Cardiac septum (tissue), 1 donor: ENCODE measurements around the gene PHF23. TPM values are rescaled to one million over a fixed set of nuclear protein-coding genes. Genes with fewer than 3 reads are reported as not detected.

Source experiments
- DNase-seq: peaks from one replicate; pipeline ENCODE4 v3.0.0-alpha.2; 2020; ENCODE audit warnings: low spot score
- intact Hi-C: fragments of 100-400 bp; cut with DNase I; formaldehyde crosslinking; loops from one replicate; pipeline ENCODE4 v1.14.0; 2022
- total RNA-seq: library from RNA; stranded (reverse); fragmentation: NEBNext Ultra II Directional; extraction: Animal tissue kit (Norgen Biotek cat#: 25700); gene quantifications from one replicate; pipeline ENCODE4 v1.2.1, GENCODE V29; 2021
- donor health status: DM: no; HTN: no; CAD: no.

The PHF23 gene
- total RNA-seq, 1 donor from 2014 or later: 20.5 TPM

- intact Hi-C loops: no loop called here
- DNase-seq: peak; percentile 99
Observed at GRCh38 chr17:7214300-7215135, 24.7 kb downstream of the PHF23 start.

GRCh38 chr17:7213895-7214299 is 25.4 kb downstream of the PHF23 start:
- intact Hi-C loops: no loop called here
- DNase-seq: no peak

DNA sequence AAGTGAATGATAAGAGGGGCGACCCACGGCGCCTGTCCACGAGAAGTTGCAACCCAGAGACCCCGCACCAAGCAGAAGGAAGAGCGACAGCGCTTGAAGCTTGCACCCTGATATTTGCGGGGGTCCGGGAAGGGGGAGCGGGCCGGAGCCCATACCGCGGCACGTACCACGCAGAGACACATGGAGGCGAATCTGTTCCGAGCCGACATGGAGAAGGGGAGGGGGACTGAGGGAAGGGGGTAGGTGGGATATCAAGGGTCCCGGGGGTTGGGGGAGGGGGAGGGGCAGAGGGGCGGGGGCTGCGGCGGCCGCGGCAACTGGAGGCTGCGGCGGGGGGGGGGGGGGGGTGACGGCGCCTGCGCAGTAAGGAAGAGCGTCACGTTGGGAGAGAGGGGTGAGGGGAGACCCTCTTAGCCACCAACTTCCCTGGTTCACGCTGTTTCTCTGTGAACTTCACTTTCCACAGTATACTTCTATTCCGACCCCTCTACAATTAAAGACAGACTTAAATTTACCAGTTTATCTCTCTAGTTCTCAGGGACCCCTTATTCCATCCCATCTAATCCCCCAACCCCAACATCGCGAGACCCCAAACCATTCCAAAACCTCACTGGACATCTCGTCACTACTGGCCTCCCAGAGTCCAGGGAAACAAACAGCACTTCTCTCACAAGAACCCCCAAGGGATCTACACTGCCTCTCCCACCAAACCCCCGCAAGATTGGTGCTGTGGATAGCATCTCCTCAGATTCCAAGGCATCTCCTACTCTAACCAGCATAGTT is 27.6 kb downstream of the PHF23 start:
- DNase-seq: no peak
- intact Hi-C loops: no loop called here

GRCh38 chr17:7208754-7209460 is 30.4 kb downstream of the PHF23 start:
- DNase-seq: no peak
- intact Hi-C loops: no loop called here

DNA sequence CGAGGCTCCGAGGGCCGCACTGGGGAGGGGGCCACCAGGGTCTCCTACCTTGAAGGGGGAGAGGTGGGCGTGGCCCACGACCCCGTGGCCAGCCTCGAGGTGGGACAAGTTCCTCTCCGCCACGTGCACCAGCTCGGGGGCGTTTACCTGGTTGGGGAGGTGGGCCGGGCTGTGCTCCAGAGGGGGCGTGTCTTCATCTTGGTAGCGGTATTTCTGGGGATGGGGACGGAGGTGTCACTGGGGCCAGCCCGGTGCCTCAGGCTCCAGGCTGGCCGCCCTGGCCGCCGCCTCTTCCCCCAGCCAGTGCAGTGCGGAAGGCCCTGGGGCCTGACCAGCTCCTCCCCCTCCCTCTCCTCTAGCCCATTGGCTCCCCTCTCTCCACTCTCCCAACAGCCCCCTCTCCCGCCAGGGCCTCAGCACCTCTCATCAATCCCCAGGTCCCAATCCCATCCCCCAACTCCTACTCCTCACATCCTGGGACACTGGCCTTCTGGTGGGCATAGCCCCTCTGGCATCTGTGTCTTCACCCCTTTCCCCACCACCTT is 31.2 kb downstream of the PHF23 start:
- intact Hi-C loops: no loop called here
- DNase-seq: peak; percentile 73

GRCh38 chr17:7207120-7208001 is 31.9 kb downstream of the PHF23 start:
- no peak for DNase-seq

GRCh38 chr17:7205561-7205960 is 33.7 kb downstream of the PHF23 start:
- DNase-seq: no peak
- intact Hi-C loops: no loop called here

More at GRCh38 chr17:7207120-7208001, 31.9 kb downstream of the PHF23 start:
- intact Hi-C loops: no loop called here

DNA sequence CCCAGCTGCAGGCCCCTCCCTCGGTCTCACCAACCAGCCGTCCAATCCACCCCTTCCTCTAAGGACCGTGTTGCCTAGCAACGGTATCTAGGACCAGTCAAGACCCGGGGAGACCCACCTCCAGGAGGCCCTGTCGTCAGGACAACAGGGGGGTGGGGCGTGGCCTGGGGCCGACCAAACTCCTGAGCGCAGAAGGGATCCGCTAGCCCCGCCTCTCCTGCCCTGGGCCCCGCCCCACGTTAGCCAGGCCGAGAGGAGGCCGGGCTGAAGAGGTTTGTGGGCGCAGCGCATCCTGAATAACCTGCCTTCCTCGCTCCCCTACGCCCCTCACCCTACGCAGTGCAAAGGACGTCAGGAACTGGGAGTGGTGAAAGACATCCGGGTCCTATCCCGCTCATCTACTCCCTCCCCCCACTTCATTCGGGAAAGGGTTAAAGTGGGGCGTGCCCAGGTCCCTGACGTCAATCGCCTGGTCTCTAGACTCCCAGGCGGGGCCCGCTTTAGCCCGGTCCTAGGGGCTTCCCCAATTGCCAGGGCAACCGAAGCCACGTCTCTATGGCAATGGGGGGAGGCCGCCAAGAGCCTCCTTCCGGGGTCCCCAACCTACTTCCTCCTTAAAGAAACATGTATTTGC is 34.3 kb downstream of the PHF23 start:
- intact Hi-C loops: no loop called here
- DNase-seq: peak; percentile 90

- DNase-seq: no peak
- intact Hi-C loops: no loop called here
Observed at GRCh38 chr17:7204336-7204735, 34.9 kb downstream of the PHF23 start.

- no peak for DNase-seq
- intact Hi-C loops: no loop called here
Observed at GRCh38 chr17:7203391-7203790, 35.9 kb downstream of the PHF23 start.

- intact Hi-C loops: no loop called here
- DNase-seq: no peak
Observed at GRCh38 chr17:7196651-7197401, 42.4 kb downstream of the PHF23 start.

- intact Hi-C loops: no loop called here
- no peak for DNase-seq
Observed at GRCh38 chr17:7195971-7196370, 43.3 kb downstream of the PHF23 start.

GRCh38 chr17:7192271-7192937 is 46.9 kb downstream of the PHF23 start:
- no peak for DNase-seq
- intact Hi-C loops: no loop called here

DNA sequence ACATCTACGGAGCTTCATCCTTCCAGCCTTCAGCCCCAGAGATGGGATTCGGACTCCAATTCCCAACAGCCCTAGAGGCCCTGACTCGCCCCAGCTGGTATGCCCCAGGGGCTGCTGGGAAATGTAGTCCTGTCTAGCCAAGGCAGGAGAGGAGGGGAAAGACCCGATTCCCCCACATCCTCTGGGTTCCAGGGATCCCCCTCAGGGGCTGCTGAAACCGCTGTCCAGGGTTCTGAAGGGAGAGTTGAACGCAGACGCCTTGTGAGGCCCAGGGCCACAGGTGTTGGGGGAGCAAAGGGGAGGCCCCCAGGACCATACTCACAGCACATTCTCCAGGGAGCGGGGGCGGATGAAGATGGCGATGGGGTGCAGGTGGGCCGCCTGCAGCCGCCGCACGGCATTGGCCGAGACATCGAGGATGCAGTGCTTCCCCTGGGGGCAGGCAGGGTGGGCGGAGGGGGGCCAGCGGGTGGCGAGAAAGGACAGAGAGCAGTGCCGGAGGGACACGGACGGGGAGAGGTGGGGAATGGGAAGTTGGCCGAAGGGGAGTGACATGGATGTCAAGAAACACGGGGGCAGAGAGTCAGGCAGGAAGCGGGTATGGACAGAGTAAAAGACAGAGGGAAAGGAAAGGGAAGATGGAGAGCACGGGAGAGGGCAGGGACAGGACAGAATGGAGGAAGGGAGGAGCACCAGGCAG is 47.5 kb downstream of the PHF23 start:
- intact Hi-C loops: no loop called here
- DNase-seq: no peak

DNA sequence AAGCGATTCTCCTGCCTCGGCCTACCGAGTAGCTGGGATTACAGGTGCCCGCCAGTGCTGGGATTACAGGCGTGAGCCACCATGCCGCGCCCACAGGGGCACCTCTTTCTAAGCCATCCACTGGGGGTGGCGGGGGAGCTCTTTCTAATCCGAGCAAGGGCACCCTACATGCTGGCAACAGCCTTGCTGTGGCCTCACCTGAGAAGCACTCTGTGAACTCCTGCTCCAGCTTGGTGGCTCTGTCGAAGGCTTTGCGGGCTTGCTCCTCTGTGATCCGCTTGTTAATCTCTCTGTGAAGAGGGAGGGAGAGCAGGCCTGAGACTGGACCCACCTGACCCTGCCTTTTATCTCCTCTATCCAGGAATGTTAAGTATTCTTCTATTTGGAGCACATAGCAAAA is 48.2 kb downstream of the PHF23 start:
- no peak for DNase-seq
- intact Hi-C loops: no loop called here

- no peak for DNase-seq
Observed at GRCh38 chr17:7190276-7190917, 48.9 kb downstream of the PHF23 start.

More at GRCh38 chr17:7190276-7190917, 48.9 kb downstream of the PHF23 start:
- intact Hi-C loops: no loop called here
